ENCODE measurements around the gene UQCRC2.
A peak's percentile ranks its signal among the peaks of the same experiment; 100 is the strongest.
"Not testable (repeated sequence)": the region's sequence is repeated elsewhere in the genome, so short reads cannot be mapped to it uniquely, and the experiment has no call there.

UQCRC2 gene

GRCh38 chr16:22023505-22023904 is 70.3 kb downstream of the UQCRC2 start:
- H3K4me3 ChIP-seq (ENCODE audit: low read depth, low read length), result no peak overlapping the region
- DNase-seq (ENCODE audit: low read depth), result peak; percentile 26
- no peak for TF ChIP-seq CTCF (conservative IDR thresholded peaks at IDR 0.05; ENCODE audit: low read depth, low read length)

- DNase-seq (ENCODE audit: low read depth); H3K4me3 ChIP-seq (ENCODE audit: low read depth, low read length): not testable (repeated sequence)
Measured at GRCh38 chr16:22024785-22025184, 71.6 kb downstream of the UQCRC2 start.

GRCh38 chr16:22027633-22028032 is 74.5 kb downstream of the UQCRC2 start:
- no peak for TF ChIP-seq CTCF (conservative IDR thresholded peaks at IDR 0.05; ENCODE audit: low read depth, low read length)

GRCh38 chr16:22029632-22030031 is 76.5 kb downstream of the UQCRC2 start:
- H3K4me3 ChIP-seq (ENCODE audit: low read depth, low read length), result no peak overlapping the region
- peak; percentile 51 for DNase-seq (ENCODE audit: low read depth)
- no peak for TF ChIP-seq CTCF (conservative IDR thresholded peaks at IDR 0.05; ENCODE audit: low read depth, low read length)

More at GRCh38 chr16:22027633-22028032, 74.5 kb downstream of the UQCRC2 start:
- peak; percentile 29 for DNase-seq (ENCODE audit: low read depth)
- H3K4me3 ChIP-seq (ENCODE audit: low read depth, low read length), result no peak overlapping the region

GRCh38 chr16:22030087-22030812 is 77.1 kb downstream of the UQCRC2 start:
- DNase-seq (ENCODE audit: low read depth), result no peak
- TF ChIP-seq CTCF (conservative IDR thresholded peaks at IDR 0.05; ENCODE audit: low read depth, low read length), result no peak
- no peak overlapping the region for H3K4me3 ChIP-seq (ENCODE audit: low read depth, low read length)

- no peak for DNase-seq (ENCODE audit: low read depth)
- no peak for TF ChIP-seq CTCF (conservative IDR thresholded peaks at IDR 0.05; ENCODE audit: low read depth, low read length)
- H3K4me3 ChIP-seq (ENCODE audit: low read depth, low read length), result no peak overlapping the region
Measured at GRCh38 chr16:22031483-22032083, 78.4 kb downstream of the UQCRC2 start.

Measured in choroid plexus epithelial cell (primary cell).